ENCODE results near the gene CCR2. TPM values are rescaled to one million over a fixed set of nuclear protein-coding genes. Genes with fewer than 3 reads are reported as not detected.

CCR2 gene
- total RNA-seq, 1 donor: not detected

GRCh38 chr3:46316206-46316605, 37.7 kb upstream of the CCR2 start:
- H3K4me3 ChIP-seq (ENCODE audit: insufficient read depth, low read length): no peak overlapping the region
- H3K27me3 ChIP-seq (ENCODE audit: insufficient read depth, low read length): peaks cover 12% of the 10 kb centered on the region
- H3K9me3 ChIP-seq (ENCODE audit: low read depth, low read length): no peaks in the 10 kb centered on the region
- H3K36me3 ChIP-seq (ENCODE audit: insufficient read depth, low read length): no peaks in the 10 kb centered on the region
- no peak for DNase-seq (ENCODE audit: insufficient read length, low spot score, missing footprints)
- no peaks in the 10 kb centered on the region for H3K79me2 ChIP-seq (ENCODE audit: insufficient read depth, low read length)
- no peak overlapping the region for H3K4me2 ChIP-seq (ENCODE audit: insufficient read depth, low read length)
- H3K27ac ChIP-seq (ENCODE audit: low read depth, low read length): no peak overlapping the region
- H4K20me1 ChIP-seq (ENCODE audit: insufficient read depth, low read length): no peaks in the 10 kb centered on the region
- no peak overlapping the region for H2AFZ ChIP-seq (ENCODE audit: low read length)
- H3K4me1 ChIP-seq (ENCODE audit: insufficient read depth, low read length): no peaks in the 10 kb centered on the region
- no peak for TF ChIP-seq CTCF (IDR thresholded peaks at IDR 0.05; ENCODE audit: extremely low read depth, low read depth, low read length)

- no peak for TF ChIP-seq CTCF (IDR thresholded peaks at IDR 0.05; ENCODE audit: extremely low read depth, low read depth, low read length)
- Histone ChIP-seq H3K79me2 (ENCODE audit: insufficient read depth, low read length) (no peaks in the 10 kb centered on the region), H3K9me3 (ENCODE audit: low read depth, low read length) (no peaks in the 10 kb centered on the region), H3K27me3 (ENCODE audit: insufficient read depth, low read length) (peaks cover 10% of the 10 kb centered on the region), H3K36me3 (ENCODE audit: insufficient read depth, low read length) (no peaks in the 10 kb centered on the region), H2AFZ (ENCODE audit: low read length) (no peak overlapping the region), H4K20me1 (ENCODE audit: insufficient read depth, low read length) (no peaks in the 10 kb centered on the region), H3K27ac (ENCODE audit: low read depth, low read length) (no peak overlapping the region), H3K4me2 (ENCODE audit: insufficient read depth, low read length) (no peak overlapping the region), H3K4me3 (ENCODE audit: insufficient read depth, low read length) (no peak overlapping the region), H3K4me1 (ENCODE audit: insufficient read depth, low read length) (no peaks in the 10 kb centered on the region)
- no peak for DNase-seq (ENCODE audit: insufficient read length, low spot score, missing footprints)
Observed at GRCh38 chr3:46318207-46318927, 35.5 kb upstream of the CCR2 start.

- Histone ChIP-seq H3K27ac (ENCODE audit: low read depth, low read length) (no peak overlapping the region), H3K9me3 (ENCODE audit: low read depth, low read length) (no peaks in the 10 kb centered on the region), H3K4me2 (ENCODE audit: insufficient read depth, low read length) (no peak overlapping the region), H2AFZ (ENCODE audit: low read length) (no peak overlapping the region), H3K27me3 (ENCODE audit: insufficient read depth, low read length) (peaks cover 25% of the 10 kb centered on the region), H3K79me2 (ENCODE audit: insufficient read depth, low read length) (no peaks in the 10 kb centered on the region), H4K20me1 (ENCODE audit: insufficient read depth, low read length) (no peaks in the 10 kb centered on the region), H3K36me3 (ENCODE audit: insufficient read depth, low read length) (no peaks in the 10 kb centered on the region), H3K4me3 (ENCODE audit: insufficient read depth, low read length) (no peak overlapping the region), H3K4me1 (ENCODE audit: insufficient read depth, low read length) (no peaks in the 10 kb centered on the region)
- DNase-seq (ENCODE audit: insufficient read length, low spot score, missing footprints): no peak
- TF ChIP-seq CTCF (IDR thresholded peaks at IDR 0.05; ENCODE audit: extremely low read depth, low read depth, low read length): no peak
Observed at GRCh38 chr3:46321461-46322104, 32.3 kb upstream of the CCR2 start.

GRCh38 chr3:46324036-46324435, 29.9 kb upstream of the CCR2 start:
- Histone ChIP-seq H4K20me1 (ENCODE audit: insufficient read depth, low read length) (no peaks in the 10 kb centered on the region), H3K27ac (ENCODE audit: low read depth, low read length) (no peak overlapping the region), H3K9me3 (ENCODE audit: low read depth, low read length) (no peaks in the 10 kb centered on the region), H3K4me2 (ENCODE audit: insufficient read depth, low read length) (no peak overlapping the region), H3K36me3 (ENCODE audit: insufficient read depth, low read length) (no peaks in the 10 kb centered on the region), H2AFZ (ENCODE audit: low read length) (no peak overlapping the region), H3K79me2 (ENCODE audit: insufficient read depth, low read length) (no peaks in the 10 kb centered on the region), H3K4me3 (ENCODE audit: insufficient read depth, low read length) (no peak overlapping the region), H3K4me1 (ENCODE audit: insufficient read depth, low read length) (no peaks in the 10 kb centered on the region), H3K27me3 (ENCODE audit: insufficient read depth, low read length) (peaks cover 25% of the 10 kb centered on the region)
- DNase-seq (ENCODE audit: insufficient read length, low spot score, missing footprints): no peak
- TF ChIP-seq CTCF (IDR thresholded peaks at IDR 0.05; ENCODE audit: extremely low read depth, low read depth, low read length): no peak

Data from osteoblast (primary cell).